Muscle of leg (tissue), 11 donors: Measurements from ENCODE around the gene ABCG1. TPM values are rescaled to one million over a fixed set of nuclear protein-coding genes. Genes with fewer than 3 reads are reported as not detected.

Source experiments
- DNase-seq: peaks from one replicate; pipeline ENCODE4 v3.0.0; 2013
- H3K27ac ChIP-seq: one replicate; pipeline ENCODE4 v1.5.1; 2013; ENCODE audit warnings: mild to moderate bottlenecking, low read length, control low read depth
- H3K27me3 ChIP-seq: one replicate; pipeline ENCODE4 v1.6.1; 2013; ENCODE audit warnings: low read length; ENCODE audit not compliant: control insufficient read depth, insufficient read depth
- H3K36me3 ChIP-seq: one replicate; pipeline ENCODE4 v1.6.1; 2013; ENCODE audit warnings: low read length; ENCODE audit not compliant: control insufficient read depth, insufficient read depth
- H3K4me1 ChIP-seq: one replicate; pipeline ENCODE4 v1.6.1; 2013; ENCODE audit warnings: low read length; ENCODE audit not compliant: control insufficient read depth, insufficient read depth
- H3K4me3 ChIP-seq: one replicate; pipeline ENCODE4 v1.5.1; 2013; ENCODE audit warnings: low read length, control low read depth
- H3K9me3 ChIP-seq: replicated peaks from 2 replicates; pipeline ENCODE4 v1.6.1; 2013; ENCODE audit warnings: low read depth, low read length; ENCODE audit not compliant: control insufficient read depth
- WGBS: methylation state at CpG from one replicate; pipeline ENCODE4 v1.1.5; 2013; ENCODE audit warnings: missing lambda C conversion rate; ENCODE audit not compliant: insufficient coverage; 5-methylcytosine and 5-hydroxymethylcytosine counted together
- polyA plus RNA-seq, 8 donors: library from polyadenylated mRNA; unstranded; fragments of 120-200 nt; gene quantifications; one replicate each; pipeline versions ENCODE4 v1.2.1 to v1.2.3, GENCODE V29; 2013; ENCODE audit warnings: inconsistent platforms in 1 of 8, low replicate concordance in 1 of 8; ENCODE audit not compliant: insufficient read length in 8 of 8, insufficient read depth in 1 of 8
- total RNA-seq: library from RNA; stranded (reverse); fragments of 120-200 nt; gene quantifications from one replicate; pipeline ENCODE4 v1.2.4, GENCODE V29; 2013

The ABCG1 gene
- total and polyA plus RNA-seq, 9 donors = 4.9 to 9.1 (median 8.1) TPM

DNA sequence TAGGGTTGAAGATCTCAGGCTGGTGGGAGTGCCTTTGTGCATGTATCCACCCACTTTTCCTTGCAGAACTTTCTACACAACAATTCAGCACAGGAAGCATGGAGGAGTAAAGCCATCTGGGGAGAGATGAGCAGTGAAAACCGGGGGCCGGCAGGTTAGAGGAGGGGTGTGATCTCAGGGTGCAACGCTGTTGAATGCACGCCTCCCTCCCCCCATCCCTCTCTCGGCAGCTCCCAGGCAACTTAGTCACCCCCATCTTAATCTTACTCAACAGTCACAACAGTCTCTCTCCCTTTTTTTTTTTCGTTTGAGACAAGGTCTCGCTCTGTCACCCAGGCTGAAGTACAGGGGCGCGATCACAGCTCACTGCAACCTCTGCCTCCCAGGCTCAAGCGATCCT lies 16.6 kb upstream of the ABCG1 start:
- H3K4me3 ChIP-seq = no peak overlapping the region
- peaks cover 6% of the 10 kb centered on the region for H3K4me1 ChIP-seq
- no peaks in the 10 kb centered on the region for H3K36me3 ChIP-seq
- peaks cover 2% of the 10 kb centered on the region for H3K9me3 ChIP-seq
- H3K27ac ChIP-seq = no peak overlapping the region
- DNase-seq = no peak
- WGBS = 75% methylated on average over 3 of the region's 10 CpGs
- peaks cover 6% of the 10 kb centered on the region for H3K27me3 ChIP-seq

DNA sequence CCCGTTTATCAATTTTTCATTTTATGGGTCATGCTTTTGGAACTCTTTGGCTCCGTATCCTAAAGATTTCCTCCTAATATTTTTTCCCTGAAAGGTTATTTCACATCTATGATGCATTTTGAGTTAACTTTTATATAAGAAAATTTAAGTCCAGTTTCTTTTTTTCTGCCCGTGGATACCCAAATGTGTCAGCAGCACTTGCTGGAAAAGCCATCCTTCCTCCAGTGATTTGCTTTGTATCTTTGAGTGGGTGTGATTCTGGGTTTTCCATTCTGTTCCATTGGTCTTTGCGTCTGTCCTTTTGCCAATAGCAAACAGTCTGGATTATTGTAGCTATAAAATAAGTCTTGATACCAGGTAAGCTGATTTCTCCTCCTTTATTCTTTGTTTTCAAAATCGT lies 15.6 kb upstream of the ABCG1 start:
- no peak overlapping the region for H3K4me3 ChIP-seq
- no CpG with 5 or more reads among the region's 5 CpGs for WGBS
- DNase-seq = no peak
- no peak overlapping the region for H3K27ac ChIP-seq
- H3K36me3 ChIP-seq = no peaks in the 10 kb centered on the region
- peaks cover 2% of the 10 kb centered on the region for H3K9me3 ChIP-seq
- peaks cover 6% of the 10 kb centered on the region for H3K4me1 ChIP-seq
- peaks cover 8% of the 10 kb centered on the region for H3K27me3 ChIP-seq

DNA sequence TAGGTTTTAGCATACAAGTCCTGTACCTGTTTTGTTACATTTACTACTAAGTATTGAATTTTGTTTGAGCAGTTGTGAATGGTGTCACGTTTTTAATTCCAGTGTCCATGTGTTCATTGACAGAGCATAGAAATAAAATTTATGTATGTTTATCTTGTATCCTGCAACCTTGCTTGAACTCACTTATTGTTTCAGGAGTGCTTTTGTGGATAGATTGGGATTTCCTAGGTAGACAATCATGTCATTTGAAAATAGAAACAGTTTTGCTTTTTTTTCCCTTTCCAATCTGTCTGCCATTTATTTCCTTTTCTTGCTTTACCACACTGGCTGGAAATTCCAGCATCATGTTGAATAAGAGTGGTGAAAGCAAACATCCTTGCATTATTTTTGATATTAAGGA lies 15.0 kb upstream of the ABCG1 start:
- WGBS = no CpG with 5 or more reads among the region's 1 CpG
- Histone ChIP-seq H3K4me1 (peaks cover 5% of the 10 kb centered on the region), H3K9me3 (peaks cover 2% of the 10 kb centered on the region), H3K36me3 (no peaks in the 10 kb centered on the region), H3K27ac (no peak overlapping the region), H3K4me3 (no peak overlapping the region), H3K27me3 (peaks cover 8% of the 10 kb centered on the region)
- DNase-seq = no peak

DNA sequence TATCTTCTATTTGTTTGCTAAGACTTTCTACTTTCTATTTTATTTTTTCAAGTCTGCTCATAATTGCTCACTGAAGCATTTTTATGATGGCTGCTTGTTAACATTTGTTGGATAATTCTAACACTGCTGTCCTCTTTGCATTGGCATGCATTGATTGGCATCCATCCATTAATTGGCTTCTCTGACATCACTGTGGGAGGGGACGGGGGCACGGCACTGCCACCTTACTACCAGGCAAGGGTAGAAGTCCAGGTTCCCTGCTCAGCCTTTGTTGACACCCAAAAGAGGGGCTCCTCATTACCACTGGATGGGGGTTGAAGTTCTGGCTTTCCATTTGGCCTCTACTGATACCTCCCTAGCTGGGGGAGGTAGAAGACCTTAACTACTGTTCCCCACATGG lies 11.5 kb upstream of the ABCG1 start:
- DNase-seq = no peak
- H3K27me3 ChIP-seq = peaks cover 5% of the 10 kb centered on the region
- no peak overlapping the region for H3K4me3 ChIP-seq
- no CpG with 5 or more reads among the region's 2 CpGs for WGBS
- no peaks in the 10 kb centered on the region for H3K4me1 ChIP-seq
- H3K27ac ChIP-seq = no peak overlapping the region
- no peaks in the 10 kb centered on the region for H3K36me3 ChIP-seq
- H3K9me3 ChIP-seq = peaks cover 2% of the 10 kb centered on the region

DNA sequence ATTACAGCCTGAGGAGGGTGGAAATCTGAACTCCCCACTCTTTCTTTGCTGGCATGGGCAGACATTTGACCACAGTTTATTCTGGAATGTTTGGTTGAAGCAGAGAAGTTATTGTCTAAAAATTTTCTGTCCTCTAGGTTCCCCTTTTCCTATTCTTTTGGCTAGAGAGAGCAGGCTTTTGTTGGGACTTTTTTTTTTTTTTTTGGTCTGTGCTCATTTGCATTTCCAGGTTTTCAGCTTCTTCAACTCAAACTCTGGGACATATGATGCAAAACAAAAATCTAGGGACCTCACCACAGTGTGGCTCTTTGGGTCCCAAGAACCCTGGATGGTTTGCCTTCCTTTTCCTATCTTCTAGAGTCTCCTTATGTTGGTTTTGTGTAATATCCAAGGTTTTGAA lies 10.9 kb upstream of the ABCG1 start:
- peaks cover 5% of the 10 kb centered on the region for H3K27me3 ChIP-seq
- H3K9me3 ChIP-seq = peaks cover 2% of the 10 kb centered on the region
- no peak for DNase-seq
- H3K4me3 ChIP-seq = no peak overlapping the region
- H3K4me1 ChIP-seq = no peaks in the 10 kb centered on the region
- no peak overlapping the region for H3K27ac ChIP-seq
- no peaks in the 10 kb centered on the region for H3K36me3 ChIP-seq

DNA sequence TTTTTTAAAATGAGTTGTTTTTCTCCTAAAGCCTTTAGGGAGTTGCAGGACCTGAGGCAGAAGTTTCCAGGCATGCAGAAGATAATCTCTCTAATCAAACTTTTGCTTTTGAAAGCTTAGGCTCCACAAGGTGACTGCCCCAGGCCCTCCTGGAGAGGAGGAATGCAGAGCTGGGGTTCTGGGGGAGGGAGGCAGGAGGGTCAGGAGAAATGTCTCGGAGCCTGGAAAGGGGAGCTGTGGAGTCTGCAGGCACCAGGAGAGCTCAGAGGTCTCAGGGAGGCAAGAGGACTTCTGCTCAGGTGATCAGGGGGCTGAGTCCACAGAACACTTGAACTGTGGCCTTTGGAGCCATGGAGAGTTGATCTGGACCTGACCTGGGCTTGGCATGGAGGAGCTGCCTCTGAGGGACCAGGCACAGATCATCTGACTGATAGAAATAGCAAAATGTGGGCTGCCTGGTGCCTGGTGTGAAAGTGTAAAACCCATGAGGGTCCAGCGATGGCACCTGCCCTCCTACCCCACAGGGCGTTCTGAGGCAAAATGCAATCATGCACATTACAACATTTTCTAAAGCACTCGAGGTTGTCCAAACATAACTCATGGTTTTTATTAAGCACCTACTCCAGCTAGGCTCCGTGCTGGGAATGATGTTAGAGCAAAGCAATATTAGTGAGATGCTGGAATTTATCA lies 10.0 kb upstream of the ABCG1 start:
- peaks cover 5% of the 10 kb centered on the region for H3K27me3 ChIP-seq
- H3K4me3 ChIP-seq = no peak overlapping the region
- no peaks in the 10 kb centered on the region for H3K36me3 ChIP-seq
- no peak for DNase-seq
- 60% methylated on average over 1 of the region's 5 CpGs for WGBS
- peaks cover 2% of the 10 kb centered on the region for H3K9me3 ChIP-seq
- no peak overlapping the region for H3K27ac ChIP-seq
- H3K4me1 ChIP-seq = no peaks in the 10 kb centered on the region

DNA sequence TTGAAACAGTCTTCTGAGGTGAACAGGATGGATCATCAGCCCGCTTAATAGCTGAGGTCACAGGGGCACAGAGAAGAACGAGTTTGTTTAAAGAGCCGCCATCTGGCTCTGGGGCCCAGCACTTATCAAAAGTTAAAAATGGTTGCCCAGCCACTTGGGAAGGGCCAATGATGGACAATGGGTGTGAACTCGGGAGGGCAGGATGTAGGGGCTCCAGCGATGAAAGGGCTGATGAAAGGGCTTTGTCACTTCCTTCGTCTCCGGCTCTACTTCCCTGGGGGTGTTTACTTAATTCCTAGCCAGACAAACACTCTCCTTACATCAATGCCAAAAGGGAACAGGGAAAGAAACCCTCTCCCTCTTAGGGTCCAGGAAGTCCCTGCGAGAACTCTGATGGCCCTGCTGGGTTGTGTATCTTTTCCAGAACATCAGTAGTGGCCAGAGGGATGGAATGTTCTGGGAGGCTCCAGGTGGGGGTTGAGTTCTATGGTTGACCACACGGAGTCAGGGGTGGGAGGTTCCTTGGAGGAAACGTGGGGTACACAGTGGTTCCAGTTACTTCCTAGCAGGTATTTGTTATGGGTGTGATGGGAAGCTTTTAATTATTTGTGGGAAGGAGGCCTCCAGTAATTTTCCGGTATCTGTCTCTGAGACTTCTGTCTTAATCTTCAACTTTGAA lies 9.0 kb upstream of the ABCG1 start:
- H3K27me3 ChIP-seq = peaks cover 5% of the 10 kb centered on the region
- H3K4me1 ChIP-seq = no peaks in the 10 kb centered on the region
- WGBS = 54% methylated on average over 7 of the region's 11 CpGs
- H3K4me3 ChIP-seq = no peak overlapping the region
- H3K36me3 ChIP-seq = no peaks in the 10 kb centered on the region
- no peak overlapping the region for H3K27ac ChIP-seq
- H3K9me3 ChIP-seq = peaks cover 2% of the 10 kb centered on the region
- DNase-seq = no peak

DNA sequence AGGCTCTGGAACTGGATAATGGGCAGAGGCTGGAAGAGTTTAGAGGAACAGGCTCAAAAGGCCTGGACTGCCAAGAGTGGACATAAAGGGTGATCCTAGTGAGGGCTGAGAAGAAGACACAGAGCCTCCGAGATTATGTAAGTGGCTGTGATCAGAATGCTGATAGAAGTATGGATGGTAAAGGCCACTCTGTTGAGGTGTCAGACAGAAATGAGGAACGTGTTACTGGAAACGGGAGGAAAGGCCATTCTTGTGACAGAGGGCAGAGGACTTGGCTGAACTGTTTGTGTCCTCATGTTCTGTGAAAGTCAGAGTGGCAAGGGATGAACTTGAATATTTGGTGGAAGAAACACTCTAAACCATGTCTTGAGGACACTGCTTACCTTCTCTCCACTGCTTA lies 6.7 kb upstream of the ABCG1 start:
- no peak overlapping the region for H3K27ac ChIP-seq
- no peaks in the 10 kb centered on the region for H3K4me1 ChIP-seq
- 85% methylated on average over 3 of the region's 3 CpGs for WGBS
- peaks cover 12% of the 10 kb centered on the region for H3K27me3 ChIP-seq
- H3K4me3 ChIP-seq = no peak overlapping the region
- no peak for DNase-seq
- no peaks in the 10 kb centered on the region for H3K36me3 ChIP-seq
- peaks cover 4% of the 10 kb centered on the region for H3K9me3 ChIP-seq

DNA sequence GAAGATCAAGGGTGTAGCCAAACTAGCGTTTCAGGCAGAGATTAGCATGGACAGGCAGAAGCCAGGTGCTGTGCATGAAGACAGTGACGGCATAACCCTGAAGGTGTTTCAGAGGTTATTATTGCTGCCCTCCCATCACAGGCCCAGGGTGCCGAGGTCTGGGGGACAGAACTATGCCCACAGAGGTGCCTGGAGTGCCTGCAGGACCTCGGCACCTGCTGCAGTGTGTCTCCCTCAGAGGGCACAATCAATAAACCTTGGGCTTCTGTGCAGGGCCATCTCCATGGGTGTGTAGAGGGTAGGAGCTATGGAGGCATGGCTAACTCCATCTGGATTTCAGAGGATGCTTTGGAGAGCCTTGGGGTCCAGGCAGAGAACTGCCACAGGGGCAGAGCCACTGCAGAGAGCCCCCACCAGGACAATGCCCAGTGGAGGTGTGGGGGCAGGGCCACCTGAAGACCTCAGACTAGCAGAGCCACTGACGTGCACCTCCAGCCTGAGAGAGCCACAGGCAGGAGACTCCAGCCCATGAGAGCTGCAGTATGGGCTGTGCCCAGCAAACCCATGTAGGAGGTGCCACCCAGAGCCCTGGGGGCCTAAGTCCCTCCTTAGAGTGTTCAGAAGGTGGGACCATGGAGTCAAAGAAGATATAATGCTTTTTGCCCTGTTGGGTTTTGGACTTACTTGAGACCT lies 5.7 kb upstream of the ABCG1 start:
- no peak overlapping the region for H3K4me3 ChIP-seq
- no peak for DNase-seq
- WGBS = 77% methylated on average over 5 of the region's 5 CpGs
- H3K27ac ChIP-seq = no peak overlapping the region
- H3K9me3 ChIP-seq = peaks cover 4% of the 10 kb centered on the region
- no peaks in the 10 kb centered on the region for H3K36me3 ChIP-seq
- H3K27me3 ChIP-seq = peaks cover 15% of the 10 kb centered on the region
- H3K4me1 ChIP-seq = no peaks in the 10 kb centered on the region

DNA sequence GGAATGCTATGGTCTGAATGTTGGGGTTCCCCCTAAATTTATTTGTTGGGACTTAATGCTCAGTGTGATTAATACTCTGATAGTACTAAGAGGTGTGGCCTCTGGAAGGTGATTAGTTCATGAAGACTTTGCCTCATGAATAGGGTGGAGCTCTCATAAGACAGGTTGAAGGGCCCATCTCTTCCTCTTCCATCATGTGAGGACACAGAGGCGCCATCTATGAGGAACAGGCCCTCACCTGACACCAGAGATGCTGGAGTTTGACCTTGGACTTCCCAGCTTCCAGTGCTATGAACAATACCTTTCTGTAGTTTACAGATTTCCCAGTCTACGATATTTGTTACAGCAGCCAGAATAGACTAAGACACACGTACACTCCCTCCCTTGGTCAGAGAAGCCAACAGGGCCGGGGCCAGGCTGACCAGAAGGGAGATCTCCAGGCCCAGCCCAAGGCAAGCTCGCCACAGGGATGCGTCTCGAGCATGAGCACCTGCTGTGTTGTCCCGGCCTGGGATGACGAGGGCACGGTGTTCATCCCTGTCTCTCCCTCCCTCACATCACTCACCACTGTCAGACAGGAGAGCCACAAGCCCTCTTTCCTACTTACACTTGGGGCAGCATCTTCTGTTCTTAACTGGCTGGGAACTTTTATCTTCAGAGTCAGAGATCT lies 4.7 kb upstream of the ABCG1 start:
- no peak overlapping the region for H3K4me3 ChIP-seq
- peaks cover 4% of the 10 kb centered on the region for H3K4me1 ChIP-seq
- peaks cover 23% of the 10 kb centered on the region for H3K27me3 ChIP-seq
- 86% methylated on average over 8 of the region's 10 CpGs for WGBS
- no peak for DNase-seq
- H3K36me3 ChIP-seq = no peaks in the 10 kb centered on the region
- H3K27ac ChIP-seq = no peak overlapping the region
- H3K9me3 ChIP-seq = peaks cover 4% of the 10 kb centered on the region
